Esophagus (tissue), 2 donors: Measurements from ENCODE around the gene DEFB119. TPM values are rescaled to one million over a fixed set of nuclear protein-coding genes. Genes with fewer than 3 reads are reported as not detected.

Experiments used
- polyA plus RNA-seq, 2 donors: library from polyadenylated mRNA; stranded (reverse); fragments of 200-250 nt; gene quantifications; one replicate each; pipeline ENCODE4 v1.2.3, GENCODE V29; 2013
- donor health status: healthy with polysubstance abuse.
- donor health status: Bipolar disorder and iron deficiency.

The DEFB119 gene
- polyA plus RNA-seq, 2 donors, result not detected

Other genes with a start within 250 kb of the DEFB119 start
- not detected for gene DEFB115, start 132.9 kb downstream of the DEFB119 start, polyA plus RNA-seq
- gene DEFB116, start 82.0 kb downstream of the DEFB119 start, polyA plus RNA-seq, result not detected
- gene DEFB118, start 22.0 kb downstream of the DEFB119 start, polyA plus RNA-seq, result not detected
- gene DEFB121, start 15.6 kb upstream of the DEFB119 start, polyA plus RNA-seq, result not detected
- not detected for gene DEFB123, start 50.0 kb upstream of the DEFB119 start, polyA plus RNA-seq
- gene DEFB124, start 84.5 kb upstream of the DEFB119 start, polyA plus RNA-seq, result under 1 TPM in 1 of 2 donors, not detected in 1; 0.16 TPM
- under 1 TPM; 0.31 to 0.60 TPM for gene REM1, start 84.7 kb upstream of the DEFB119 start, polyA plus RNA-seq
- 100 to 1,000 TPM; 167 to 272 TPM for gene HM13, start 123.9 kb upstream of the DEFB119 start, polyA plus RNA-seq
- 100 to 1,000 TPM; 158 to 489 TPM for gene ID1, start 214.7 kb upstream of the DEFB119 start, polyA plus RNA-seq
- gene COX4I2, start 247.3 kb upstream of the DEFB119 start, polyA plus RNA-seq, result 1 to 10 TPM; 2.6 to 3.8 TPM